Vagina (tissue), 2 donors: ENCODE measurements around the gene REN. TPM values are rescaled to one million over a fixed set of nuclear protein-coding genes. Genes with fewer than 3 reads are reported as not detected.

Source experiments
- DNase-seq, 2 donors: peaks; one replicate each; pipeline ENCODE4 v3.0.0-alpha.2; 2017; ENCODE audit errors: extremely low spot score in 2 of 2
- H3K27ac ChIP-seq: fragments of 200-600 bp; sonication (generic); one replicate; pipeline ENCODE4 v1.5.1; 2019
- H3K27me3 ChIP-seq: fragments of 200-600 bp; sonication (generic); one replicate; pipeline ENCODE4 v1.5.1; 2019
- H3K36me3 ChIP-seq, 2 donors: fragments of 200-600 bp; sonication (generic); one replicate each; pipeline ENCODE4 v1.5.1; 2017 to 2019
- H3K4me1 ChIP-seq: fragments of 200-600 bp; sonication (generic); one replicate; pipeline ENCODE4 v1.5.1; 2019
- H3K4me3 ChIP-seq, 2 donors: fragments of 200-600 bp; sonication (generic); 1 replicate in 1 of 2; 2 replicates in 1 of 2; pipeline ENCODE4 v1.5.1; 2016 to 2019
- H3K9me3 ChIP-seq: fragments of 200-600 bp; sonication (generic); one replicate; pipeline ENCODE4 v1.5.1; 2019
- CTCF ChIP-seq, 3 experiments: fragments of 450-650 bp in 2 of 3; fragments of 200-600 bp in 1 of 3; sonication (generic) in 1 of 3; IDR thresholded peaks; one replicate each; pipeline ENCODE4 v1.5.1; 2017 to 2019; ENCODE audit warnings: antibody characterized with exemption in 3 of 3, mild to moderate bottlenecking in 2 of 3, moderate library complexity in 2 of 3
- POLR2A ChIP-seq, 2 donors: fragments of 450-650 bp; IDR thresholded peaks; one replicate each; pipeline ENCODE4 v1.6.1; 2017; ENCODE audit warnings: antibody characterized with exemption in 2 of 2, mild to moderate bottlenecking in 2 of 2, moderate library complexity in 2 of 2
- POLR2AphosphoS5 ChIP-seq, 2 donors: sonication (generic); formaldehyde crosslinking; IDR thresholded peaks; one replicate each; pipeline ENCODE4 v1.9.0; 2017; ENCODE audit warnings: antibody characterized with exemption in 2 of 2, mild to moderate bottlenecking in 2 of 2, low read depth in 1 of 2; ENCODE audit not compliant: insufficient read depth in 1 of 2
- intact Hi-C: fragments of 100-400 bp; cut with DNase I; formaldehyde crosslinking; loops from one replicate; pipeline ENCODE4 v1.15.1; 2023
- total RNA-seq: library from RNA; depleted of rRNA; stranded (reverse); fragments of >200 nt; gene quantifications from one replicate; pipeline ENCODE4 v1.2.3, GENCODE V29; 2016

Gene REN
- total RNA-seq, 1 donor from 2014 or later = not detected

DNA sequence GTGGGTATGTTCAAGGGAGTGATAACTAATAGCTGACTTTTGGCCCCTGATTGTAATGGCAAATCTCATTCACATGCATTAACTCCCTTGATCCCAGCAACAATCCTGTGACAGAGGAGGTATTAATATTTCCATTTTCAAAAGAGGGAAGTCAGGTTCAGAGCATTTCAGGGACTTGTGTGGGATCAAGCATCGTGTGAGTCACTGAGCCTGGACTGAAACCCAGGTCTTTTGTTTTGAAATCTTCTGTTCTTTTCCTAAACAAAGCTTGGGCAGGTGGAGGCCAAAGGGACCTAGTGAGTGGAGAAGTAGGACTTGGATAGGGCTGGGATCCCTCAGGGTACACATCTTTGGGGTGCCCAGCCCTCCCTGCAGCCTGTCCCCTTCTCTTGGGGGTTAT lies 52.2 kb downstream of the REN start:
- Histone ChIP-seq H3K27ac (no peak overlapping the region), H3K4me1 (peaks cover 51% of the 10 kb centered on the region), H3K27me3 (no peaks in the 10 kb centered on the region)

DNA sequence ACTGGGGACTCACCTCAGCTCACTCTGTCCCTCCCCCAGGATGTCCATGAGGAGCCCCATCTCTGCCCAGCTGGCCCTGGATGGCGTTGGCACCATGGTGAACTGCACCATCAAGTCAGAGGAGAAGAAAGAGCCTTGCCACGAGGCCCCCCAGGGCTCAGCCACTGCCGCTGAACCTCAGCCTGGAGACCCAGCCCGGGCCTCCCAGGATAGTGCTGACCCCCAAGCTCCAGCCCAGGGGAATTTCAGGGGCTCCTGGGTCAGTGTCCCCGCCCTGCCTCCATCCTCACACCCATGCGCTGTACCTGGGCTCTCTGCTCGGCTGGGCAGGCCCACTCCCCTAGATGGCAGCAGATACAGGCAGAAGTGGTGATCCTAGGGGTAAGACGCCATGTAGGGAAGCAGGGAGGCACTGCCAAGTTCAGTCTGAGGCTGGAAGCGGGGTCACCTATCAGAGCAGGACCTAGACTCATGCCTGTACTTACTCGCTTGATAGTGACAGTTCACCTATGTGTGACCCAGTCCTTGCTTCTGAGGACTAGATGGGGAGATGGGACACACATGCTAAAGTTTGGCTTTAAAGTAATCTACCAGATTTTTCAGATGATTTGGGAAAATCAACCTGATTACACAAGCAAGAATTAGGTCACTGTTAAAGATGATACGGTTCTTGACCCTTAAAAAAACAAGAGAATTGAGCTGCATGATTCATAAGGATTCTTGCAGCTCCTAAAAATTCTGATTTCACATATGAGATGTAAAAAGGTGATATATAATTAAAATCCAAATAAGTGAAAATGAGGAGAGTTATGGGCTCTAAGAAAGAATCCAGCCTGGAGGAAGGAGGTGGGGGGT lies 53.0 kb downstream of the REN start:
- DNase-seq = no peak
- H3K27me3 ChIP-seq = no peaks in the 10 kb centered on the region
- peaks cover 59% of the 10 kb centered on the region for H3K4me1 ChIP-seq
- intact Hi-C loops = no loop called here
- H3K27ac ChIP-seq = no peak overlapping the region
- H3K4me3 ChIP-seq = no peak overlapping the region
- H3K36me3 ChIP-seq = peaks cover 6 to 24% of the 10 kb centered on the region in 2 donors
- H3K9me3 ChIP-seq = no peaks in the 10 kb centered on the region
- TF ChIP-seq POLR2A (IDR thresholded peaks at IDR 0.05) (no peak), CTCF (IDR thresholded peaks at IDR 0.05) (no peak), POLR2AphosphoS5 (IDR thresholded peaks at IDR 0.05; ENCODE audit: insufficient read depth in 1 of 2, low read depth in 1 of 2) (no peak)

More for the DNA sequence above, 52.2 kb downstream of the REN start:
- Histone ChIP-seq H3K9me3 (no peaks in the 10 kb centered on the region), H3K36me3 (peaks cover 6 to 32% of the 10 kb centered on the region in 2 donors), H3K4me3 (no peak overlapping the region)
- no peak for TF ChIP-seq POLR2AphosphoS5 (IDR thresholded peaks at IDR 0.05; ENCODE audit: insufficient read depth in 1 of 2, low read depth in 1 of 2)
- no peak for TF ChIP-seq CTCF (IDR thresholded peaks at IDR 0.05)
- no peak for TF ChIP-seq POLR2A (IDR thresholded peaks at IDR 0.05)
- intact Hi-C loops = no loop called here
- no peak for DNase-seq

- intact Hi-C loops = no loop called here
- H3K4me1 ChIP-seq = peaks cover 68% of the 10 kb centered on the region
- H3K36me3 ChIP-seq = peaks cover 6 to 9% of the 10 kb centered on the region in 2 donors
- H3K9me3 ChIP-seq = no peaks in the 10 kb centered on the region
- no peak overlapping the region for H3K4me3 ChIP-seq
- no peak overlapping the region for H3K27ac ChIP-seq
- TF ChIP-seq POLR2AphosphoS5 (IDR thresholded peaks at IDR 0.05; ENCODE audit: insufficient read depth in 1 of 2, low read depth in 1 of 2) = no peak
- TF ChIP-seq CTCF (IDR thresholded peaks at IDR 0.05) = no peak
- TF ChIP-seq POLR2A (IDR thresholded peaks at IDR 0.05) = no peak
- H3K27me3 ChIP-seq = no peaks in the 10 kb centered on the region
- no peak for DNase-seq
Measured at GRCh38 chr1:204110894-204111633, 55.1 kb downstream of the REN start.

DNA sequence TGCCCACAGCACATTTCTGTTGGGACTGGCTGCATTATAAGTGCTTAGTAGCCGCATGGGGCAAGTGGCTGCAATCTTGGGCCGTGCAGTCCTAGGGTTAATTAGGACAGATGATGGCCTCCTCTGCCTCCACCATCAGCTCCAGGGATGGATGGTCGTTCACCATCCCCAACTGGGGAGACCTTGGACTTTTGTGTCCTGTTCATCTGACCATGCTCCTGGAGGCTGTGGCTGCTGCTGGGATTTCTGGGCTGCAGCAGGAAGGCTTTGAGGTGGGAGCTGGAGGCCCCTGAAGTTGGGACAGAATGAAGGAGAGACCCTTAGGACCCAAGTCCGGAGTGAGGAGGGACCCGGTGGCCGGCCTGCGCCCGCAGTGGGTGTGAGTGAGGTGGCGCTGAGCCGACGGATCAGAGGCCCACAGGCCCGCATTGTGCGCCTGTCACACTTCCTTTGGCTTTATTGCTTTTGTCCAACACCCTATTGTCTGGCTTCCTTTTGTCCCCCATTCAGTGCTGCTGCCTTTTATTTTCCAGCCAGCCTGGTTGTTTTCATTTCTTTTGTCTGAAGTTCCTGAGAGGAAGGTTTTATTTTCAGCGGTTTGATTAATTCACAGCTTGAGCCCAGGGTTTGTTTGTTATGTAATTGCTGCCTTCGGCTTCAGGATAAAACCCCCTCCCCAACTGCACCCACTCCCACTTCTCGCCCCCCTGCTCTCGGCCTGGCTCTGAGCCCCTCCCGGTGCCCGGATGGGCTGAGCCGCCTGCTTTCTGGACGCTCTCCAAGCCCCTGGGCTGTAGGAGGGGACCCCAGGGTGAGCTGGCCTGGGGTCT lies 57.6 kb downstream of the REN start:
- Histone ChIP-seq H3K36me3 (no peaks in the 10 kb centered on the region), H3K9me3 (no peaks in the 10 kb centered on the region), H3K27ac (no peak overlapping the region), H3K27me3 (no peaks in the 10 kb centered on the region), H3K4me1 (peaks cover 74% of the 10 kb centered on the region), H3K4me3 (no peak overlapping the region)
- TF ChIP-seq CTCF (IDR thresholded peaks at IDR 0.05) (no peak), POLR2AphosphoS5 (IDR thresholded peaks at IDR 0.05; ENCODE audit: insufficient read depth in 1 of 2, low read depth in 1 of 2) (no peak), POLR2A (IDR thresholded peaks at IDR 0.05) (no peak)
- intact Hi-C loops = no loop called here
- no peak for DNase-seq
